ENCODE results near the gene URB1.
"Not testable (repeated sequence)": the region's sequence is repeated elsewhere in the genome, so short reads cannot be mapped to it uniquely, and the experiment has no call there.

URB1 gene

DNA sequence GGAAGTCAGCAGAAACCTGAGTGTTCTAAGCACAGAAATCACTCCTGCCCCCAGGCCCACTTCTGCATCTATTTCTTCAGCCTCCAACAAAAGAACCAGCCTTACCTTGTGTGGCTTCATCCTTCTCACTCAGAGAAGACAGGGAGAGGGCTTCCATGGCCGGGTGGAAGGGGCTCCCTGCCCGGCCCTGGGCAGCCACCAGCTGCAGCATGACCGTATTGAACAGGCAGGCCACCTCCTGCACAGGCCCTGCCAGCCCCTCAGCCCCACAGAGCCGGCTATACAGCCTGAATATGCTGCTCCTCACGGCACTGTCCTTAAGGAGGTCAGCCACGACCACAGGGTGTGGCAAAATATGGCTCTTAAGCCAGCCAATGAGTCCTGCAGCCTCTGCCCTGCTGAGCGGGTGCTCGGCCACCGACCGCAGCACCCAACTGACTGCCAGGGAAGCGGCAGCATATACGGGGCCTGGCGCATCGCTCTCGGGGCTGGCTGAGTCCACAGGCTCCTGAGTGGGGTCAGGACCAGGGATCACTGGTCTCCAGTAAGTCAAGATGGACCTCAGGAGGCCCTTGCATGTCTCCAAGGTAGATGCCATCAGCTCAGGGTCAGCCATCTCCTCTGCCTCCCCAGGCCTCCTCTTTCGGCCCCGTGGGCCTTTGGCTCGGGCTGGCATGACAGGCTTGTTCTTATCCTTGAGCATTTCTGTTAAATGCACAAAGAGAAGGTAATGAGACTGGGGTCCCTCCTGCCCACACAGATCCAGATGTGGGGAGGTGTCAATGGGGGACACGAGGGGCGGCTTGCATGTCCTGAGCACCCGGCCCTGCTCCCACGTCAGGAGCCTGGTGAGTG is 76.2 kb downstream of the URB1 start:
- no peak for DNase-seq

DNA sequence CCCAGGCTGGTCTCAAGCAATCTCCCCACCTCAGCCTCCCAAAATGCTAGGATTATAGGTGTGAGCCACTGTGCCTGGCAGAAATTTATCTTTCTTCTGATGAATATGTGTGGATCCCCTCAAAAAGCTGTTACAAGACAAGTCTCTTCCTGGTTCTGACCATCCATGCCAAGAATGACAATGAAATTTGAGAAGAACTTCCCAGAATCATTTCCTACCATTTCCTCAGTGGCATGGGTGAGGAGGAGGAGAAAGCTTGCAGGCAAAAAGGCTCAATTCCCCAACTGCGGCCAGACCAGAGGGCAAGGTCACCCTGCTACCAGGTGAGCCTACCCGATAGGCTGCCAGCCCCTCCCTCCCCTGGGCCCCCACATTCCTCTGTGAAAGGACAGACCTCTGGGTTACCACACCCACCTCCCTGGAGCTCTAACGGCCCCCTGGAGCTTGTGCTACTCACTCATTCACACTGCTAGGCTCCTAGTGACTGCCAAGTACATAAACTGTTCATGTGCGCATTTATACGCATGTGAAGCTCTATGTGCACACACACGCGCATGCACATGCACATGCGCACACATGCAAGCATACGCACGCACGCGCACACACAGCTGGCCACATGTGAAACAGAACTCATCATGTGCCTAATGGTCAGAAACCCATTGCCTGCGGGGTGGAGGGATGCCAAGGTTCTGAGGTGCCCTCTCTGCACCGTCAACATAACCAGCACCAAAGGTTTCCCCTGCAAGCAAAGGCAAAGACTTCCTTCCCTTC is 77.1 kb downstream of the URB1 start:
- no peak for DNase-seq

DNA sequence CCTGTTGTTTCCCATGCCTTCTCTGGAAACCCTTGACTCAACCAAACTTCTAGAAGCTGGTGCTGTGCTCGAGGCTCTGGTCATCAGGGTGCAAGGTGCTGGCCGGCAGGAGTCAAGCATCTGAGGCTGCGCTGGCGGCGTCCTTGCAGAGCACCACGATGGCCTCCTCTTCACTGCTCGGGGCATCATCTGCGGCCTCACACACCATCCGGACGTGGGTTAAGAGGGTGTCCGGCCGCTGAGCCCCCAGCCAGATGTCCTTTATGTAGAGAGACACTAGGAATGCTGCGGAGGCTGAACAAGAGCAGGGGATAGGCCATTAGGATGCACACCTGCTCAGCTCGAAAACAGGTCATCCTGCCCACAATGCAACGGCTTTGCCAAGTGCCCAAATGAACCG is 78.0 kb downstream of the URB1 start:
- no peak for DNase-seq

- DNase-seq: no peak
Measured at GRCh38 chr21:32312976-32313375, 79.8 kb downstream of the URB1 start.

GRCh38 chr21:32312326-32312725 is 80.5 kb downstream of the URB1 start:
- DNase-seq: no peak

GRCh38 chr21:32311621-32312020 is 81.2 kb downstream of the URB1 start:
- no peak for DNase-seq

DNA sequence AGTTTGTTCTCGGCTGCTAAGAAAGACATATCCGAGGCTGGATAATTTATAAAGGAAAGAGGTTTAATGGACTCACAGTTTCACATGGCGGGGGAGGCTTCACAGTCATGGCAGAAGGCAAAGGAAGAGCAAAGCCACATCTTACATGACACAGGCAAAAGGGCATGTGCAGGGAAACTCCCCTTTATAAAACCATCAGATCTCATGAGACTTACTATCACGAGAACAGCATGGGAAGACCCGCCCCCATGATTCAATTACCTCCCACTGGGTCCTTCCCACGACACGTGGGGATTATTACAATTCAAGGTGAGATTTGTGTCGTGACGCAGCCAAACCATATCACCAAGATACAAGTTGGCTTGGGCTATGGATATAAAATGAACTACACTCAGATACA is 81.8 kb downstream of the URB1 start:
- not testable (repeated sequence) for DNase-seq

GRCh38 chr21:32309906-32310460 is 82.8 kb downstream of the URB1 start:
- DNase-seq: no peak

DNA sequence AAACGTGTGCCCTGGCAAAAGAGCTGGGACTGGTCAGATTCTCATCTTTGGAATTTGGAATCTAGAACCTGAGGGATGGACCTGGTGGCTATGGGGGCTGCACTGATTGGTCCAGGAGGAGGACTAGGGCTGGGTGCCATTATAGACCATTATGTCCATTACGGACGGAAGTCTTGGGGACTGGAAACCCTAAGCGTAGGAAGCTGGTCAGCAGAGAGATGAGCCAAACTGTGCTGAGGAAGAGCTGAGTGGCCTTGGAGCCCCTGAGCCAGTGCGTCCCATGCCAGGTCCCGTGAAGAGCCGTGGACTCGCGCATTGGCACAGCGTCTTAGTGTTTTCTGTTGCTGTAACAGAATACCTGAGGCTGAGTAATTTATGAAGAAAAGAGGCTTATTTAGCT is 84.1 kb downstream of the URB1 start:
- DNase-seq: no peak

DNA sequence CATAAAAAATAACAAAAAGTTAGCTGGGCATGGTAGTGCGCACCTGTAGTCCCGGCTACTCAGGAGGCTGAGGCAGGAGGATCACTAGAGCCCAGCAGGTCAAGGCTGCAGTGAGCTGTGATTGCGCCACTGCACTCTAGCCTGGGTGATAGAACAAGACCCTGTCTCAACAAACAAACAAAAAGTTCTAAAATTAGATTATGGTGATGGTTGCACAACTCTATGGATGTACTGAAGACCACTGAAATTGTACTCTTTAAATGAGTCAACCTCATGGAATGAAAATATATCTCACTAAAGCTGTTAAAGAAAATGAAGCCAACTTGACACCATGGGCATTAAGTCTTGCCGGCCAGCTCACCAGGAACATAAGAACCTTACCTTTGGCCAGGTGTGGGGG is 85.1 kb downstream of the URB1 start:
- no peak for DNase-seq

DNA sequence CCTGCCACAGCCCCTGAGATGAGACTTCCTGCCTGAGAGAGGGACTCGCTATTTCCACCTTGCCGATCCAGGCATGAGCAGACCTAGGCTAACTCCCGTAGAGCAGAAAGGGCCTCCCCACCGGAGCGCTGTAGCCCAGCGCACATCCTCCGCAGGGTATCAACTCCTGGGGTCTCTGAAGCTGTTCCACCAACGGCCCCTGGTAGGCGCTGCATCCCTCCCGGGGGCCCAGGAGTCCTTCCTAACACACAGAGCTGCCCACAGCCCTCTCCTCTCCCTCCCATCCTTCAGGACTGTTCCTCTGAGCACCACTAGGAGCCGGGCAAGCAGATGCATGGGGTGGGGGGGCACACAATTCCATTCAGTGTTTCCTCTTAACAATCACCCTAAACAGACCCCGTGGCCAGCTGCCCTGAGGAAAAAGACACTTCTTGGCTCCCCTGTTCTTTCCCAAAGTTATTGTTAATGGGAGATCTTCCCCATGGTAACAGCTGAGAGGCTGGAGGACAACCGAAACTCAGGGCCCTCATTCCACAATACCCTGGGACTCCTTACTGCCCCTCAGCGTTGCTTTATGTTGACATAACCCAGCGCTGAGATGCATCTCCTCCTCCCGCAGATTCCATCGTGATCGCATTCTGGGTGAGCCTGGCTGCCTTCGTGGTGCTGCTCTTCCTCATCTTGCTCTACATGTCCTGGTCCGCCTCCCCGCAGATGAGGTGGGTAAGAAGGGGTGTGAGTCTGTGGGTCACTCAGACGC is 86.6 kb downstream of the URB1 start:
- DNase-seq: no peak

GRCh38 chr21:32304998-32305397 is 87.8 kb downstream of the URB1 start:
- DNase-seq: no peak

DNA sequence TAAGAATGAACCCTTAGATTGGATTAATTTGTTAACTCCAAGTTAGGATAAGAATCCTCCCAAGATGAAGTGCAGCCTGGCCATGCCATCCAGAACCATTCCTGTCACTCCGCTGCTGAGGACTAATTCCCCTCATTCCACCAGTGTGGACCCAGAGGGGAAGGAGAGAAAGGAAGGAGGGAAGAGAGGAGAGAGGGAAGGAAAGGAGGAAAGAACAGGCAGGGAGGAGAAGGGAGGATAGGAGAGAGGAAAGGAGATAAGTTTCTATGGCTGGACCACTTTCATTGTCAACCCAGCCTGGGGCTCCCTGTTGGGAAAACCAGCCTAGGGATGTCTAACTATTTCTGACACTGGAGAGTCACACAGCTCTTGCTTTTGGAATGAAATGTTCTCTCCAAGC is 89.4 kb downstream of the URB1 start:
- no peak for DNase-seq

DNA sequence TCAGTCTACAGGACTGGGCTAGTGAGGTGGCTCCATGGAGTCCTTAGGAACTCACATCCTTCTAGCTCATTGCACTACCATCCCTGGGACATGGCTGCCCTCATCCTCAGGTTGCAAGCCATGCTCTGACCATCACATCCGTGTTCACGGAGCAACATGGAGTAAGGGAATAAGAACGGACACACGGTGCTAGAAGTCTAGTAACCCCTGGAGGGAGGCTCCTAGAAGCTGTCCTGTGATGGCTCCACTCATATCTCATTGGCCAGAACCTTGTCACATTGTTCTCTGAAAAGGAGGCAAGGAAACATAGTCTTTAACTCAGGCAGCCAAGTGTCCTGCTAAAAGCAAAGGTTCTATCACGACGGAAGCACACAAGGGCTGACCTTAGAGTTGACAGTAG is 90.3 kb downstream of the URB1 start:
- DNase-seq: no peak

GRCh38 chr21:32301596-32301995 is 91.2 kb downstream of the URB1 start:
- DNase-seq: no peak

GRCh38 chr21:32300117-32300681 is 92.6 kb downstream of the URB1 start:
- DNase-seq: no peak

GRCh38 chr21:32299695-32300094 is 93.1 kb downstream of the URB1 start:
- no peak for DNase-seq

GRCh38 chr21:32298658-32299081 is 94.1 kb downstream of the URB1 start, which contains the start of gene MRAP:
Gene MRAP, plus strand, starts transcription at chr21:32298855. Its CDS starts 117 bp downstream, at chr21:32298972.
- no peak for DNase-seq

- no peak for DNase-seq
Measured at GRCh38 chr21:32298148-32298559, 94.7 kb downstream of the URB1 start.

DNA sequence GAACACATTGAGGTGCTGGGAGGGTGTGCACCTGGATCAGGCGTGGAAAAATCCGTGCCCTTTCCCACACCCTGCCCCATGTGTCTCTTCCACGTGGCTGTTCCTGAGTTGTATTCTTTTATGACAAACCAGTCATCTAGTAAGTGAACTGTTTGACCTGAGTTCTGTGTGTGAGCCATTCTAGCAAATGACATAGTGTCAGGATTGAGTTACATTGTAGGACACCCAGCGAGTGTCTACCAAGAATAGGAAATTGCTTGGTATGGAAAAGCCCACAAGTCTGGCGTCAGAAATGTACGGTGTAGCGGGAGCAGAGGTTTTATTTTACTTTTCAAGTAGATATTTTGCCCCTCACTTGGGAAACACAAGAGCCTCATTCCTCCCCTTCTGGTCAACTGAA is 95.4 kb downstream of the URB1 start:
- DNase-seq: no peak

GRCh38 chr21:32285476-32285875 is 107.3 kb downstream of the URB1 start:
- DNase-seq: no peak

DNA sequence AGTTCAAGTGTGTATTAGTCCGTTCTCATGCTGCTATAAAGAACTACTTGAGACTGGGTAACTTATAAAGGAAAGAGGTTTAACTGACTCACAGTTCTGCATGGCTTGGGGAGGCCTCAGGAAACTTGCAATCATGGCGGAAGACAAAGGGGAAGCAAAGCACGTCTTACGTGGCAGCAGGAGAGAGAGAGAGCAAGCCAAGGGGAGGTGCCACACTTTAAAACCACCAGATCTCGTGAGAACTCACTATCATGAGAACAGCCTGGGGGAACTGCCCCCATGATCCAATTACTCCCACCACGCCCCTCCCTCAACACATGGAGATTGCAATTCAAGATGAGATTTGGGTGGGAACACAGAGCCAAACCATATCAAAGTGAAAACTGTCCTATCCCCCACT is 109.8 kb downstream of the URB1 start:
- DNase-seq: no peak

DNA sequence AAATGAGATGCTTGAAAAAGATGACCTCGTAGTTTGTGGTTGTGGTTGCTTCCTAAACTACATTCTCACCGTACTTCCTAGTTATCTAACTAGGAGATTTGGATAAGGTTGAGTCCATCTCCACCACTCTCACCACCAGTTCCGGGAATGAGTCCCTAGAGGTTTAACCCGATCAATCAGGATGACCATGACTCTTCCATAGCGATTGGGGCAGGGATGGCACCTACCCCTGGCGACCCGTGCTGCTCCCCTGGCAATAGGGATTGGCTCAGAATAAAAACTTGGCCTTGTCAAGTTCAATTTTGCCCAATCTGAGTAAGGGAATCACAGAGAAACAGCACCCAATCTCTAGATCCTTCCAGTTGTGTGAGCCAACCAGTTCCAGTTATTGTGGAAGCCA is 111.3 kb downstream of the URB1 start:
- DNase-seq: no peak
